ENCODE measurements around the gene ODAD3. TPM values are rescaled to one million over a fixed set of nuclear protein-coding genes. Genes with fewer than 3 reads are reported as not detected.

Gene ODAD3
- total and polyA plus RNA-seq, 8 donors: 0.38 to 0.92 (median 0.62) TPM; not detected in 5

GRCh38 chr19:11451871-11452619, 17.1 kb upstream of the ODAD3 start:
- Histone ChIP-seq H3K27ac (no peak overlapping the region), H3K4me3 (no peak overlapping the region), H3K27me3 (peaks cover 0 to 23% (median 0%) of the 10 kb centered on the region in 3 donors), H3K36me3 (peaks cover 27 to 42% (median 40%) of the 10 kb centered on the region in 4 donors), H3K4me1 (peaks cover 0 to 7% (median 3%) of the 10 kb centered on the region in 4 donors), H3K9me3 (no peaks in the 10 kb centered on the region)
- TF ChIP-seq POLR2A (IDR thresholded peaks at IDR 0.05): no peak
- no peak for TF ChIP-seq POLR2AphosphoS5 (IDR thresholded peaks at IDR 0.05)
- TF ChIP-seq EP300 (IDR thresholded peaks at IDR 0.05): no peak
- TF ChIP-seq CTCF (IDR thresholded peaks at IDR 0.05): no peak
- WGBS, 5 donors: 28 to 50% (median 38%) methylated on average over 23 to 25 of the region's 25 CpGs
- DNase-seq: peak in 1 of 2 donors; percentile 57
- intact Hi-C loops (cut with DNase I; ENCODE audit: low total_unique reads): no loop called here

GRCh38 chr19:11451327-11451870, 16.5 kb upstream of the ODAD3 start:
- Histone ChIP-seq H3K27ac (no peak overlapping the region), H3K36me3 (peaks cover 27 to 48% (median 47%) of the 10 kb centered on the region in 4 donors), H3K27me3 (peaks cover 0 to 23% (median 0%) of the 10 kb centered on the region in 3 donors), H3K9me3 (no peaks in the 10 kb centered on the region), H3K4me3 (no peak overlapping the region), H3K4me1 (peaks cover 0 to 12% (median 3%) of the 10 kb centered on the region in 4 donors)
- WGBS, 5 donors: 26 to 41% (median 39%) methylated on average over 12 to 13 of the region's 13 CpGs
- intact Hi-C loops (cut with DNase I; ENCODE audit: low total_unique reads): no loop called here
- no peak for DNase-seq
- TF ChIP-seq CTCF (IDR thresholded peaks at IDR 0.05) (no peak), EP300 (IDR thresholded peaks at IDR 0.05) (no peak), POLR2AphosphoS5 (IDR thresholded peaks at IDR 0.05) (no peak), POLR2A (IDR thresholded peaks at IDR 0.05) (no peak)

- intact Hi-C loops (cut with DNase I; ENCODE audit: low total_unique reads): no loop called here
- no peak overlapping the region for H3K4me3 ChIP-seq
- peaks cover 33 to 55% (median 53%) of the 10 kb centered on the region in 4 donors for H3K36me3 ChIP-seq
- DNase-seq: no peak
- peaks cover 0 to 14% (median 4%) of the 10 kb centered on the region in 4 donors for H3K4me1 ChIP-seq
- H3K27ac ChIP-seq: no peak overlapping the region
- peaks cover 0 to 23% (median 0%) of the 10 kb centered on the region in 3 donors for H3K27me3 ChIP-seq
- 81 to 87% (median 84%) methylated on average over 20 to 21 of the region's 21 CpGs for WGBS, 5 donors
- no peak for TF ChIP-seq CTCF (IDR thresholded peaks at IDR 0.05)
- TF ChIP-seq POLR2AphosphoS5 (IDR thresholded peaks at IDR 0.05): no peak
- TF ChIP-seq EP300 (IDR thresholded peaks at IDR 0.05): no peak
- TF ChIP-seq POLR2A (IDR thresholded peaks at IDR 0.05): no peak
- H3K9me3 ChIP-seq: no peaks in the 10 kb centered on the region
These were observed 15.8 kb upstream of the ODAD3 start for GRCh38 chr19:11450570-11451326.

- no peaks in the 10 kb centered on the region for H3K9me3 ChIP-seq
- peaks cover 0 to 14% (median 4%) of the 10 kb centered on the region in 4 donors for H3K4me1 ChIP-seq
- no peak for TF ChIP-seq POLR2AphosphoS5 (IDR thresholded peaks at IDR 0.05)
- TF ChIP-seq POLR2A (IDR thresholded peaks at IDR 0.05): no peak
- no peak for TF ChIP-seq EP300 (IDR thresholded peaks at IDR 0.05)
- no peak for TF ChIP-seq CTCF (IDR thresholded peaks at IDR 0.05)
- intact Hi-C loops (cut with DNase I; ENCODE audit: low total_unique reads): loop anchor here (10.0 kb wide), 1 partner anchor 154 kb away; the partner anchor contains the start of gene TSPAN16
- no peak overlapping the region for H3K27ac ChIP-seq
- WGBS, 5 donors: 90 to 95% (median 93%) methylated on average over 28 to 31 of the region's 31 CpGs
- no peak for DNase-seq
- H3K27me3 ChIP-seq: peaks cover 0 to 18% (median 0%) of the 10 kb centered on the region in 3 donors
- H3K36me3 ChIP-seq: peaks cover 49 to 72% (median 70%) of the 10 kb centered on the region in 4 donors
- no peak overlapping the region for H3K4me3 ChIP-seq
These were observed 14.1 kb upstream of the ODAD3 start for GRCh38 chr19:11448923-11449554.

All from stomach (tissue), 9 donors.